GM12892 (cell line): ENCODE results near the gene TNFRSF6B.

Experiments
- POLR2A ChIP-seq: IDR thresholded peaks from 2 replicates; pipeline ENCODE4 v1.6.1; 2011; ENCODE audit warnings: low read depth, low read length, control low read depth
- TAF1 ChIP-seq: IDR thresholded peaks from 2 replicates; pipeline ENCODE4 v1.6.1; 2011; ENCODE audit warnings: low read depth, mild to moderate bottlenecking, control low read depth, low read length, borderline replicate concordance

- TF ChIP-seq POLR2A (no peak), TAF1 (no peak)
Observed at GRCh38 chr20:63742381-63743024, 46.1 kb downstream of the TNFRSF6B start.
